ENCODE results near the gene UBAP1. TPM values are rescaled to one million over a fixed set of nuclear protein-coding genes. Genes with fewer than 3 reads are reported as not detected.

Gene UBAP1
- polyA plus RNA-seq, 3 donors, result 32.5 to 44.5 (median 39.2) TPM

- WGBS (ENCODE audit: insufficient coverage), result 0% methylated on average over 1 of the region's 15 CpGs
- Mint-ChIP-seq H3K36me3 (no peaks in the 10 kb centered on the region), H3K4me3 (peak overlapping the region; percentile 39 to 61), H3K4me1 (peaks cover 19% of the 10 kb centered on the region), H3K9me3 (peaks cover 0 to 2% (median 0%) of the 10 kb centered on the region in 7 donors), H3K27me3 (ENCODE audit: low read depth in 3 of 3) (peaks cover 0 to 9% (median 2%) of the 10 kb centered on the region in 3 donors), H3K27ac (peak overlapping the region; percentile 63 to 93 (median 85))
- H3K79me2 ChIP-seq (ENCODE audit: insufficient read depth, low read length), result no peaks in the 10 kb centered on the region
- TF ChIP-seq CTCF (IDR thresholded peaks at IDR 0.05), result no peak
- peak overlapping the region; percentile 34 to 52 for H3K27ac ChIP-seq (ENCODE audit: low read depth in 1 of 2, low read length in 2 of 2)
- H3K4me1 ChIP-seq (ENCODE audit: control insufficient read depth in 1 of 2, insufficient read depth in 2 of 2, low read length in 2 of 2), result peaks cover 19 to 21% of the 10 kb centered on the region in 2 donors
- no peaks in the 10 kb centered on the region for H3K36me3 ChIP-seq (replicated peaks in 1 of 2; ENCODE audit: control insufficient read depth in 1 of 2, insufficient read depth in 2 of 2, low read length in 2 of 2)
- no peaks in the 10 kb centered on the region for H4K20me1 ChIP-seq (ENCODE audit: insufficient read depth, low read length)
- H2AFZ ChIP-seq (ENCODE audit: insufficient read depth, low read depth, low read length, poor library complexity, severe bottlenecking), result no peak overlapping the region
- H3K4me3 ChIP-seq (replicated peaks in 1 of 3; ENCODE audit: low read depth in 2 of 3, low read length in 3 of 3), result peak overlapping the region in 1 of 3 experiments; percentile 46
- H3K9ac ChIP-seq (ENCODE audit: insufficient read depth, low read length, poor library complexity, severe bottlenecking), result no peak overlapping the region
- H3K4me2 ChIP-seq (replicated peaks; ENCODE audit: extremely low read depth, low read length, poor library complexity, severe bottlenecking), result peak overlapping the region; percentile 41
- DNase-seq, result peak; percentile 89 to 95 (median 95)
- no peaks in the 10 kb centered on the region for H3K9me3 ChIP-seq (replicated peaks in 1 of 2; ENCODE audit: control insufficient read depth in 1 of 2, insufficient read depth in 1 of 2, low read length in 2 of 2)
- H3K27me3 ChIP-seq (ENCODE audit: control insufficient read depth in 2 of 2, insufficient read depth in 2 of 2, low read length in 2 of 2), result no peaks in the 10 kb centered on the region
- intact Hi-C loops (cut with micrococcal nuclease), result loop anchor here (2.0 to 10.0 kb wide), 3 partner anchors 45 to 153 kb away; partner anchors contain the start of genes DCAF12 (in 1 of the 2), KIF24 (in 1 of the 2) and NUDT2 (in 1 of the 2)
Measured at GRCh38 chr9:34171753-34172535, 6.9 kb upstream of the UBAP1 start.

GRCh38 chr9:34176089-34176488, 2.8 kb upstream of the UBAP1 start:
- Histone ChIP-seq H3K9me3 (replicated peaks in 1 of 2; ENCODE audit: control insufficient read depth in 1 of 2, insufficient read depth in 1 of 2, low read length in 2 of 2) (no peaks in the 10 kb centered on the region), H3K4me3 (replicated peaks in 1 of 3; ENCODE audit: low read depth in 2 of 3, low read length in 3 of 3) (no peak overlapping the region), H4K20me1 (ENCODE audit: insufficient read depth, low read length) (peaks cover 12% of the 10 kb centered on the region), H3K27ac (ENCODE audit: low read depth in 1 of 2, low read length in 2 of 2) (no peak overlapping the region), H2AFZ (ENCODE audit: insufficient read depth, low read depth, low read length, poor library complexity, severe bottlenecking) (no peak overlapping the region), H3K9ac (ENCODE audit: insufficient read depth, low read length, poor library complexity, severe bottlenecking) (no peak overlapping the region), H3K27me3 (ENCODE audit: control insufficient read depth in 2 of 2, insufficient read depth in 2 of 2, low read length in 2 of 2) (no peaks in the 10 kb centered on the region), H3K79me2 (ENCODE audit: insufficient read depth, low read length) (peaks cover 23% of the 10 kb centered on the region), H3K36me3 (replicated peaks in 1 of 2; ENCODE audit: control insufficient read depth in 1 of 2, insufficient read depth in 2 of 2, low read length in 2 of 2) (no peaks in the 10 kb centered on the region), H3K4me2 (replicated peaks; ENCODE audit: extremely low read depth, low read length, poor library complexity, severe bottlenecking) (no peak overlapping the region), H3K4me1 (ENCODE audit: control insufficient read depth in 1 of 2, insufficient read depth in 2 of 2, low read length in 2 of 2) (peaks cover 33 to 34% of the 10 kb centered on the region in 2 donors)
- Mint-ChIP-seq H3K4me3 (no peak overlapping the region), H3K4me1 (peaks cover 20% of the 10 kb centered on the region), H3K9me3 (peaks cover 0 to 5% (median 0%) of the 10 kb centered on the region in 7 donors), H3K36me3 (no peaks in the 10 kb centered on the region), H3K27me3 (ENCODE audit: low read depth in 3 of 3) (peaks cover 0 to 10% (median 0%) of the 10 kb centered on the region in 3 donors), H3K27ac (peak overlapping the region in 1 of 7 donors; percentile 40)
- TF ChIP-seq CTCF (IDR thresholded peaks at IDR 0.05), result no peak
- intact Hi-C loops (cut with micrococcal nuclease), result loop anchor here in 1 of 2 donors (10.0 kb wide), 1 partner anchor 149 kb away; the partner anchor contains the start of genes KIF24 and NUDT2
- no CpG with 5 or more reads among the region's 3 CpGs for WGBS (ENCODE audit: insufficient coverage)
- DNase-seq, result no peak

Data from CD14-positive monocyte (primary cell).